HG03469 (cell line): Measurements from ENCODE around the gene KCNQ2.
"Not testable (repeated sequence)": the region's sequence is repeated elsewhere in the genome, so short reads cannot be mapped to it uniquely, and the experiment has no call there.

Source experiments
- ATAC-seq: cut with Tn5 transposase; IDR thresholded peaks from one replicate; pipeline ENCODE4 v1.9.1; 2021; ENCODE audit warnings: mild to moderate bottlenecking, moderate library complexity, moderate number of reproducible peaks; ENCODE audit not compliant: unreplicated experiment

The KCNQ2 gene

DNA sequence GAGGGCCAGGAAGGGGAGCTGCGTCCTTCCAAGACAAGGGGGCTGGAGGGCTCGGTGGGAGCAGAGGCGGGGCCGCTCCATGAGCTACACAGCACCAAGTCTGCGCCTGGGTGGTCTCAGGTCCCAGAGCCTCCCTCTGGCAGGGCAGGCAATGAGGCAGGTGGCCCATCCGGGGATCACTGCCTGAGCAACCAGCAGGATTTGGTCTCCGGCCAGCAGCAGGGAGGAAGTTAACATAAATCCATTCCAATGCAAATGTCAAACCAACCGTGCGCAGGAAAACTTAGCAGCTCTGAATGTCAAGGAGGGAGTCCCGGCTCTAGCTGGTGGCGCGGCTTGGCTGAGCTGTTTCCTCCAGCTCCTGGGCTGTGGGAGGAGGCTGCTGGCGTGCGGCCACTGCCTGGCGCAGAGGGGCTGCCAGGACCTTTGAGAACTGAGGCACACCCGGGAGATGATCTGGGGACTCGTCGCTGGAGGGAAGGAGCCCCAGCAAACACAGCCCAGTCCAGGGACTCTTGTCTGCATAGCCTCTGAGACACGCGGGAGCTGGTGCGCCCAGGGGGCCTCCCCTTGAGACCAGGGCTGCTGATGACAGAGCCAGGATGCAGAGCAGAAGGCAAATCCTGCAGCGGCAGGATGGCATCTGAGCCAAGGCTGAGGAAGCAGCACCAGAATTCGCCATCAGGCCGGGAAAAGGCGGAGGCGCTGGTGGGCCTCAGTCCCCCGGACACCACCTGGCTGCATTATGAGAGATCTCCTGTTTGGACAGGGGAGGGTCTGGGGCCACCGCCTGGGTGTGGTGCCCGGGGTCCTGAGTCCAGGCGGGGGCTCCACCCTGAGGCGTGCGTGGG is 78.2 kb downstream of the KCNQ2 start:
- ATAC-seq: no peak

DNA sequence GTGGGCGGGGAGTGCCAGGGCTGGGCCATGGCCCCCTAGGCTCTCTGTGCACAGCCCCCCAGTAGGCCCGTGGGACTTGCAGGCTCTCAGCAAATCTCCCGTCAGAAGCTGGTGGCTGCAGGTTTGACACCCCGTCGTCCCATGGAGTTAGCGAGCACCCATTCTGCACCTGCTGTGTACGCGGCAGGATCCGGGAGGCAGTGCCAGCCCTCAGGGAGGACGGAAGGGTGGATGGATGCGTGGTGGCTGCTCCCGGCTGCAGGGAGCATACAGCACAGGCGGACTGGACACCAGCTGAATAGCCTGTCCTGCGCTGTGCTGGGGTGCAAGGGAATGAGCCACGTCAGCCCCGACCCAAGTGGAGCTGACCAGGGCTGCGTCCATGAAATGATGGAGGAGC is 78.9 kb downstream of the KCNQ2 start:
- ATAC-seq: no peak

DNA sequence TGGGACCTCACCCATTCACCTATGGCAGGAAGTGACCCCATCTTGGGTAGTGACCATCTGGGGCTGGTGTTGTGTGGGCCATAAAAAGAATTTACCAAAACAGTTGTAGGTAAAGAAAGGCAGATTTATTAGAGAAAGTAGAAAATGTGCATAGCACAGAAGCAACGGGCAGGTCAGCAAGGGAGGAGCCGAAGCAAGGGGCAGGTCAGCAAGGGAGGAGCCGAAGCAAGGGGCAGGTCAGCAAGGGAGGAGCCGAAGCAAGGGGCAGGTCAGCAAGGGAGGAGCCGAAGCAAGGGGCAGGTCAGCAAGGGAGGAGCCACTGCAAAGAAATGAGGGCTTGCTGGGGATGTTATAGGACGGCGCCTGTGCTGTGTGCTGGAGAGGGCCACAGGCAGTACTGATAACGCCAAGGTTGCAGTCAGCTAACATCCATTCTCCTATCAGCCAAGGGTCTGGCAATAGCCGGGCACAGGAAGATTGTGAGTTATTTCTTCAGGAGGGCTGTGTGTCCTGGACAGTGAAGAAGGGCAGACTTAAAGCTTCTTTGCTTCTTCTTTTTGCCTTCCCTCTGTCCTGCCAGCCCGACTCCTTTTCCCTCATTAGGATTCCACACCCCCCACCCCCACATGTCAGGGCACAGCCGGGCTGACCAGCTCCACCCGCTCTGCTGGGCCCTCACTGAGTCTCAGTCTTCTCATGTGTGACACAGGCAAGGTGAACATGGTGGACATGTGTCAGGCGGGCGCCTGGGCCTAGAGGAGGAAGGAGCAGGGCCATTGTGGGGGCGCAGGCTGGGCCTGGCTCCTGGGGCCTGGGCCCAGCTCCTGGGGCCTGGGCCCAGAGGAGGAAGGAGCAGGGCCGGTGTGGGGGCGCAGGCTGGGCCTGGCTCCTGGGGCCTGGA is 79.7 kb downstream of the KCNQ2 start:
- ATAC-seq: no peak

DNA sequence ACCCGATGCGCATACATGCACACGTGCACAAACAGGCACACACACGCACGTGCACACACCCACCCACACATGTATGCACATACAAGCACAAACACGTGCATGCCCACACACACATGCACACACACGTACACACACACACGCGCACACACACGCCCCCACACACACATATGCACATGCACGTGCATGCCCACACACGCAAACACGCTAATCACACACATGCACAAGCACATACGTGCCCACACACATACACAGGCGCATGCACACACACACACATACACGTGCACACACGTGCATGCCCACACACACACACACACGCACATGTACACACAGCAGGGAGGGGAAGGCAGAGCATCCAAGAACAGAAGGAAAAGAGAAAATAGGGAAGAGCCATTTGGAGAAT is 84.5 kb downstream of the KCNQ2 start:
- no peak for ATAC-seq

DNA sequence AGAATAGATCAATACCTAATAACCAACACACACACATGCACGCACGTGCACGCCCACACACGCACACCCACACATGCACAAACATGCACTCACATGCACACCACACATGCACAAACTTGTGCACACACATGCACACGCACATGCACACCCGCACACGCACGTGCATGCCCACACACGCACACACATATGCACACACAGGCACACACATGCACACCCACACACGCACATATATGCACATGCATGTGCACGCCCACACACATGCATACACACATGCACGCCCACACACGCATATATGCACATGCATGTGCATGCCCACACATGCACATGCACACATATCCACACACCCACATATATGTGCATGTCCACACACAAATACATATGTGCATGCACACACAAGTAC is 85.1 kb downstream of the KCNQ2 start:
- no peak for ATAC-seq

DNA sequence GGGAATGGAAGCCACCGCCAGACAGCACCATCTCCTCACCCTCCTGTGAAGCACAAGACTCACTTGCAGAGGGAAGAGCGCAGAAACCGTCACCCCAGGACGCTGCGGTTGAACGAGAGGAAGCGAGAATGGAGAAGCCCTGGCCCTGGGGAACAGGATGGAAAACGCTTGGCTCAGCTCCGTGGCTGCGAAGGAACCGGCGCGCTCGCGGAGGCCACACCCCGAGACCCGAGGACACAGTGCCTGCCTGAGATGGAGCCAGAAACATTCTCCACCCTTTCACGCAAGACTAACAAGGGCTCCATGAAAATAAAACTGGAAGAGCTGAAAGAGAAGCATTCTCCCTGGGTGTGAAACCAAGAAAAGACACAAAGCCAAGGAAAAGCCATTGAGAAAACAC is 86.0 kb downstream of the KCNQ2 start:
- no peak for ATAC-seq

DNA sequence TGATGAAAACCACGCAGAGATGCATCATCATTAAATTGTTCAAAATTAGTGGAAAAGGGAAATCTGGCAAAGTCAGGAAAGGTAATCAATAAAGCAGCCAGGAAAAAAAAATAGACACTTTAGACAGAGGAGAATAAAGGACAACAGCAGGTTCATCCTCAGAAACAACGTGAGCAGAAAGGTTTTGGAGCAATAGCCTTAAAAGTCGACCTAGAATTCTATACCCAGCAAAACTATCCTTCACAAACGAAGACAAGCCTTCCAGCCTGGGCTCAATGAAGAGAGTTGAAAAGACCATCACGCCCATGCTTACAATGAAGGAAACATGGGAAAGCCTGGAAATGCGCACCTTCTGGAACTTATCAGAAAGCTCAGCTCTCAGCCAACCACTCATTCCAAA is 86.6 kb downstream of the KCNQ2 start:
- ATAC-seq: no peak

DNA sequence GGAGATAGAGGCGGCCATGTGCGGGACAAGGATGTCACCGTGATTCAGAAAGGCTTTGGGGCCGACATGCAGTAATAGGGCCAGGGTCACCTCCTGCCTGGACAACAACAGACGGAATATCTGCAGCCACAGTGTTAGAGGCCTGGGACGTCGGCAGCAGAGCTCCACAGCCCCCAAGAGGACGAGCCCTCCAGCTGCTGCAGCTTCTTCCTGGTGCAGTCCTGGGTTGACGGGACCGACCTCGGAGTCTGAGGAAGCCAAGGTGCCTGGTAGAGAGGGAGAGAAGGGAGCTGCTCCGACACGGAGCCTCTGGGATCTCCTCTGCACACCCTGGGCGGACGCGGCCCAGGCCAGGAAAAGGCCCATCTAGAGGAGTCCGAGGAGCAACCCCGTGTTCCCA is 88.1 kb downstream of the KCNQ2 start:
- no peak for ATAC-seq

DNA sequence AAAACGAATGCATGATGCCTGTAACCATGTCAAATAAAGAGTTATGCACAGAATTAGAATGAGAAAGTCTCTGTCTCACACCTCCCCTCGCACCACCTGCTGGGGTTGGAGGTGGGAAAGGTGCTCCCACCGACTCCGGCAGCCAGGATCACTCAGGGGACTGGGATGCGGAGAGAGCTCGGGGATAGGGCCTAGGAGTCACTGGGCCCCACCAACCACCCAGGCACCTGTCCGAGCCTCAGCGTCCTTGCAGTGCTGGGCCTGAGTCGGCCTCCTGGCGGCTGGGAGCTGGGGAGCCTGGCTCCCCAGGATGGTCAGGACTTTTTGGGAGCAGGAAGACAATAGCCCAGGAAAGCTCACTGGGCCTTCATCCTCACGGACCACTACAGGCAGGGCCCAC is 88.9 kb downstream of the KCNQ2 start:
- no peak for ATAC-seq

DNA sequence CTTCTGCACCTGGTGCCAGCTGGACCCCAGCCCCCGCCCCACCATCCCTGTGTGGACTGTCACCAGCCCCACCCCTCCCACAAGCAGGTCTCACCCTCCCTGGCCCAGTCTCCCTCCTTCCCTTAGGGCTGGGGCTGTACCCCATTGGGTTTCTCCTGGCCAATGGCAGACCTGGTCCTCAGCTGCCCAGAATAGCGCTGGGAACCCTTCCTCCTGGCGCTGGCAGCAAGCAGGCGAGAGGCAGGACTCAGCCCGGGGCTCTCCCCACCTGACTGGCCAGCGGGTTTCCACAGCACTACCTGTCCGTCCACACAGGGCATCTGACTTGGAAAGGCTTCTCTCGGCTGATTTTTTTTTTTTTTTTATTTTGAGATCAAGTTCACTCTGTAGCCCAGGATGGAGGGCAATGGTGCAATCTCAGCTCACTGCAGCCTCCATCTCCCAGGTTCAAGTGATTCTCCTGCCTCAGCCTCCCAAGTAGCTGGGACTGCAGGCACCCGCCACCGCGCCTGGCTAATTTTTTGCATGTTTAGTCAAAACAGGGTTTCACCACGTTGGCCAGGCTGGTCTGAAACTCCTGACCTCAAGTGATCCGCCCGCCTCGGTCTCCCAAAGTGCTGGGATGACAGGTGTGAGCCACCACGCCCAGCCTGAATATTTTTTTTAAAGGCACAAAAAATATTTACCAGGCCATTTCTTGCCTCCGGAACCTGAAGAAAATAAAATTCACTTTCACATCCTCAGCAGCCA is 89.7 kb downstream of the KCNQ2 start:
- ATAC-seq: no peak

DNA sequence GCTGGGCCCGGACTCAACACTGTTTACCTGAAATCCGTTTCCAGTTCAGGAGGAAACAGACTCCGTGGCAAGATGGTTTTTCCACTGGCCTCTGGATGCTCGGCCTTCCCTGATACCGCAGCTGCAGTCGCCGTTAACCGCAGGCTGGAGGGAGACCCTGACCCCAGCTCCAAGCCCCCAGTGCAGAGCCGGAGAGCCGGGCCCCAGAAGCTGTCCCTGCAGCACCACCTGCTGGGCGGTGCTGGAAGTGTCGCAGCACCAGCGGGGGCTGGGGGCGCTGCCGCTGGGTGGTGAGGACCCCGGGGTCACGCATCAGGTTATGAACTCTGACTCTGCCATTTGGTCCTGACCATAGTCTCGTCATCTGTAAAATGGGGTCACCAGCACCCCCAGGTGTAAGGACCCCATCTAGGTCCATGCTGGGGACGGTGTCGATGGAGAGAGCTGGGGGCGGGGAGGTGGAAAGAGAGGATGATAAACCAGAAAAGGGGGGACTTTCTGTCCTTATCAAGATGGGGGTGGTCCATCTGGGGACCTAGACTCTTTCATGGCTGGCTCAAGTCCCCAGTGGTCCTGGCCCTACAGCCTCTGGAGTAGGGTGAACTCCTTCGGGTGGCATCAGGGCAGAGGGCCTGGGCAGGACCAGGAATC is 90.5 kb downstream of the KCNQ2 start:
- no peak for ATAC-seq

DNA sequence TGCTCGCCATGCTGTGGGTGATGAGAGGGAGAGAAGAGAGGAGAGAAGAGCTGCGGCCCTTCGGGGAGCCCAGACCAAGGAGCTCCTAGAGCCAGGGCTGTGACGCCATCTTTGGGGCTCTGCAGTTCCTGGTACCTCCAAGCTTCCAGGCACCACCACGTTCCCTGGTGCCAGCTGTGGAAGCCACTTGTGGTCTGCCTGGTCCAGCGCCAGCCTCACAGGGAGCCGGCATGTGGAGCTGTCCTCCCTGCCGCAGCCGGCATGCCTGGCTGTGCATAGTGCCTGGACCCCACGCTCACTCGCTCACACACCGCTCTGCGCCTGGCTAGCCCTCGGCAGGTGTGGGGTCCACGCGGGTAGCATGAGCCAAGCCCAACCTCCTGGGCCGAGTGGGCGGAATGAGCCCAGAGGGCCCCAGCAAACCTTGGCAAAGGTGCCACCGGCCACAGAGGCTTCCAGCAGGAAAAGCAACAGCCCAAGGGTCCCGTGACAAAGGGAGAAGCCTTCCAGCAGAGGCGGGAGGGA is 92.0 kb downstream of the KCNQ2 start:
- no peak for ATAC-seq

DNA sequence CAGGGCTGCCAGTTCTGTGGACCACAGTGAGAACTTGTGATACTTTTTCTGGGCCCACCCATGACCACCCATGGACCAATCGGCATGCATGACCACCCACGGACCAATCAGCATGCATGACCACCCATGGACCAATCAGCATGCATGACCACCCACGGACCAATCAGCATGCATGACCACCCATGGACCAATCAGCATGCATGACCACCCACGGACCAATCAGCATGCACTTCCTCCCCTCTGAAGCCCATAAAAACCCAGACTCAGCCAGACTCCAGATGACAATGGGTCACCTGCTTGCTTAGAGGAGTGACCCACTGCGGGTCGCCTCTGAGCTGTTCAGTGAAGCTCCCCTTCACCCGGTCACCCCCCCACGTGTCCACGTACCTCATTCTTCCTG is 92.6 kb downstream of the KCNQ2 start:
- not testable (repeated sequence) for ATAC-seq

DNA sequence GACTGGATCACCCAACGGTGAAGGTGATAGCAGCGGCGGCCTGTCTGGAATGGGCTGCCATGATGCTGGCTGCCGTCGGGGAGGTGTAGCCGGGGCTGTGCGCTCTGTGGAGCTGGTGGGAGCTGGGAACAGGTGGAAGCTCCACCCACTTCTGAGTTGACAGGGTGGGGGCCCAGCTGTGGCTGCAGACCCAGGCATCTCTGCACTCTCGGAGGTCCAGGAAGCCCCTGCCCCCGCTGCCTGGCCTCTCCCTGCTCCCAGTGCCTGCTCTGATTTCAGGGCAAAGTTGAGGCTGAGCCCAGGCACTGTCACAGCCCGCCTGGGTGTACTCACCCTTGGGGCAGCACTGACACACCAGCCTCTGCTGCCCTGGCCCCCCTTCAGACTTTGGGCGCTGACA is 93.2 kb downstream of the KCNQ2 start:
- no peak for ATAC-seq

DNA sequence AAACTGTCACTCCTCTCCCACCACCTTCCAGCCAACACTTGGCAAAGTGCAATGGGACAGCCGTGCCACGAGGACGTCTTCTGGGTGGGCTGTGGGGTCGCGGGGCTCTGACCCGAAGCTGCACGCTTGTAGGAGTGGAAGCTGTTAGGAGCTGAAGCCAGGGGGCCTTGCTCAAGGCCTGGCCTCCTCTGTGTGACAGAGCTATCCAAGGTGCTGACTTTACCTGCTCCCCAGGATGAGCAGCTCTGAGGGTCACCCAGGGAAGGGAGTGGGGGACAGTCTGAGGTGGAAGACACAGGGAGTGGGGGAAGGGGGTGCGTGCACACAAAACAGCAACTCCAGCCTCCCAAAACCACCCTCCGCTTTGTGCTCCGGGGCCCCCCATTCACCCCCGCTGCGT is 93.8 kb downstream of the KCNQ2 start:
- no peak for ATAC-seq

DNA sequence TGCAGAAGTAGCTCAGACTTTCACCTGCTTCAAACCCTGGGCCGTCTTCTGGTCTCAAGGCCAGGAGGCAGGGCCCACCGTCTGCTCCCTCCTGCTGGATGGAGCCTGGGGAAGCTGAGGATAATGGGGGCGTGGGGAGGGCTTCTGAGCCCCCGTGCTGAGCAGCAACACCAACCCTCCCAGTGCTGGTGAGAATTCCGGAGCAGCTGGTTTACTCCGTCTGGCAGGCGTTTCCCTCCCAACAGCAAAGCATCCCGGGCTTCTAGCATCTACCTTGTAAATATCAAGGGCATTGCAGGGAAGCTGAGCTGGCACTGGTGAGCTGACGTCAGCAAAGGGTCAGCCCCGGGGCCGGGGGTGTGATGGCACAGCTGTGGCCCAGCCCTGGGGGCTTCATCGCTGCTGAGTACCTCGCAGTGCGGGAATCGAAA is 94.5 kb downstream of the KCNQ2 start:
- no peak for ATAC-seq

DNA sequence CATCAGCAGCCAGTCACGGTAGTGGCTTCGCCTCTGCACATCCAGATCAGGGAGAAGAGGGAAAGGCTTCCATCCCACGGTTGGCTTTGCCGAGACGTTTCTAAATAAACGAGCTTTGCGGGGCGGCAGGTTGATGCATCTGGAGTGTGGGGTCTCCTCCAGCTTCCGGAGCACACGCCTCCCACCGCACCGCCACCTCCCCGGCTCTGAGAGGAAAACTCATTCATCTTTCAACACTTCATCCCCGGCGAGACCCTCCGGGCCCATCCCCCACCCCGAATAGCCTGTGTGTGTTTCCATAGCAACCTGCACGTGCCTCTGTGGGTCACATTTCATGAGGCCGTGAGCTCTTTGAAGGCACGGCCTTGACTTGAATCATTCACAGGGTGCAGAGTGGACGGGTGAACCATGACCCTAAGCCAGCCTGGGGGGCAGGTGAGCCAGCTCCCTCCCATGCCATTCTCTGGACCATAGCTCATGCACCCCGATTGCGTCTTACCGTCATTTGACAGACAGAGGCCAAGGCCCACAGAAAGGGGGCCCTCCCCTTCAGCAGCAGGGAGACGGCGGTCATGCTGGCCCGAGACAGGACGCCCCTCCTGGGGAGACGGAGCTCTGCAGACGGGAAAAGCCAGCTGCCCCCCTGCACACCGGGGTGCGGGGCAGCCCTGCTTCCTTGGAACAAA is 95.1 kb downstream of the KCNQ2 start:
- no peak for ATAC-seq

DNA sequence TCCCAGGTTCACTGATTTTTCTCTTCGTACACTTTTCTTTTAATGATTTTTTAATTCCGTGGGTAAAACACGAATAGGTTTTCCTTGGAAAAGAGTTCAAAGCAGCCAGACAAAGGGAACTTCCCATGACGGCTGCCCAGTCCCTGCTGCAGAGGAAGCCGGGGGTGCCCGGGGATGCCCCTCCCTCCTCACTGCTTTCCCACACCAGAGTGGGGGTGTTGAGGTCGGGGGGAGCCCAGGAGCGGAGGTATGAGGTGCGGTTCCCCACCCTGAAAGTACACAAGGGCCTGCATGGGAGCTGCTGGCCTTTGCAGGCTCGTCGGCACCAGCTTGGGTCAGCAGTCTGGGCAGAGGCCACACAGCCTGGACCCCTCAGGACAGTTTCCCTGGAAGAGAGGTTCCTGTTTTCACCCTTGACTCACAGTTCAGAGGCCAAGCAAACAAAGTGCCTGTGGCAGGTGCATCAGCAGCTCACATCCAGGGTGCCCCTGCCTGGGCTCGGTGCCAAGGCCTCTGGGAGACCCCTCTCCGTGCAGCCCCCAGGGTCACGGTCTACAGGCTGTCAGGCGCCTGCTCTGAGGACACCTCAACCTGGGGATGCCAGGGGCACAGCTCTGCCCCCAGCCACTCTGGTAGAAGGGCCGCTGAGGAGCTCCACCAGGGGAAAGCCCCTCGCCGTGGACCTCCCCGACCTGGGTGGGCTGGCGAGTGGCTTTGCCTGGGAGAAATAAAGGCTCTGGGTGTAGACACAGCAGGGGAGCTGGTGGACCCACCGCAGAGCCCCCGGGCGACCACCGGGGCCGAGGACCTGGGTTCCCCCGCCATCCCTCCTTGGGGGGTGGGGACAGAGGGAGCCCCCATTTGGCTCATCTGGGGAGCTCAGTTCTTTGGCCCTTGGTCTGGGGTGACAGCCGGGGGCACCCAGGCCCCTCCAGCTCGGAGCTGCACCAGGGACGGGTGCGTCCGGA is 95.9 kb downstream of the KCNQ2 start:
- no peak for ATAC-seq

DNA sequence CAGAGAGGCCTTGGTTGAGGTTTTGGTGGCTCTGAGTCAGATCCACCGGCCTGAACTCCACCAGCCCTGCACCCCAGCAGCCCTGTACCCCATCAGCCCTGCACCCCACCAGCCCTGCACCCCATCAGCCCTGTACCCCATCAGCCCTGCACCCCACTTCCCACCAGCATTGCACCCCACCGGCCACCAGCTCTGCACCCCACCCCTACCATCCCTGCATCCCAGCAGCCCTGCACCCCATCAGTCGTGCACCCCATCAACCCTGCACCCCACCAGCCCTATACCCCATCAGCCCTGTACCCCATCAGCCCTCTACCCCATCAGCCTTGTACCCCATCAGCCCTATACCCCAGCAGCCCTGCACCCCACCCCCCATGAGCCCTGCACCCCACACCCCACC is 97.0 kb downstream of the KCNQ2 start:
- ATAC-seq: no peak
